Right lobe of liver (tissue), 4 donors: Measurements from ENCODE around the gene CACNB2.

ENCODE experiments used
- CTCF ChIP-seq, 4 donors: fragments of 200-600 bp in 3 of 4; fragments of 450-650 bp in 1 of 4; IDR thresholded peaks; one replicate each; pipeline versions ENCODE4 v1.5.1 to v1.8.0; 2016 to 2022; ENCODE audit warnings: antibody characterized with exemption in 4 of 4, mild to moderate bottlenecking in 2 of 4
- POLR2A ChIP-seq: fragments of 450-650 bp; IDR thresholded peaks from one replicate; pipeline ENCODE4 v1.6.1; 2017; ENCODE audit warnings: antibody characterized with exemption, mild to moderate bottlenecking
- donor health status: DM: no; HTN: no; CAD: no.
- donor health status: DM: no; HTN: no; CAD: no.
- donor health status: DM: no; HTN: yes; CAD: no.

GRCh38 chr10:18137111-18137510 is 3.1 kb upstream of the CACNB2 start:
- no peak for TF ChIP-seq CTCF (IDR thresholded peaks at IDR 0.05)
- no peak for TF ChIP-seq POLR2A
